EH (cell line): ENCODE data around the gene KLHL26.
"Not testable (repeated sequence)": the region's sequence is repeated elsewhere in the genome, so short reads cannot be mapped to it uniquely, and the experiment has no call there.

Experiments used
- DNase-seq: peaks from one replicate; pipeline ENCODE4 v3.0.0-alpha.2; 2015; ENCODE audit warnings: low read depth

Gene KLHL26

GRCh38 chr19:18636969-18637629, at the start of gene KLHL26:
KLHL26 (plus strand) TSS chr19:18637028; CDS start chr19:18637055, 27 bp downstream.
- DNase-seq, result no peak

- no peak for DNase-seq
Observed at GRCh38 chr19:18587561-18587960, 49.3 kb upstream of the KLHL26 start.

GRCh38 chr19:18587962-18588610, 48.7 kb upstream of the KLHL26 start:
- no peak for DNase-seq

GRCh38 chr19:18588611-18589379, 48.0 kb upstream of the KLHL26 start, which contains the start of gene REX1BD:
REX1BD (plus strand) TSS chr19:18588798; CDS start chr19:18588802, 4 bp downstream.
- peak; percentile 77 for DNase-seq

- DNase-seq, result peak; percentile 64
Observed at GRCh38 chr19:18589380-18590272, 47.2 kb upstream of the KLHL26 start.

- peak; percentile 77 for DNase-seq
Observed at GRCh38 chr19:18590273-18591272, 46.3 kb upstream of the KLHL26 start.

- DNase-seq, result peak; percentile 9
Observed at GRCh38 chr19:18591735-18592385, 45.0 kb upstream of the KLHL26 start.

GRCh38 chr19:18592732-18593131, 44.1 kb upstream of the KLHL26 start:
- not testable (repeated sequence) for DNase-seq

- no peak for DNase-seq
Observed at GRCh38 chr19:18593367-18594095, 43.3 kb upstream of the KLHL26 start.

- DNase-seq, result peak; percentile 80
Observed at GRCh38 chr19:18594096-18594823, 42.6 kb upstream of the KLHL26 start.

GRCh38 chr19:18594824-18595373, 41.9 kb upstream of the KLHL26 start:
- DNase-seq, result no peak

GRCh38 chr19:18595475-18595874, 41.4 kb upstream of the KLHL26 start:
- no peak for DNase-seq

GRCh38 chr19:18596752-18597157, 40.1 kb upstream of the KLHL26 start:
- DNase-seq, result peak; percentile 17

GRCh38 chr19:18597809-18598660, 38.8 kb upstream of the KLHL26 start:
- no peak for DNase-seq

- no peak for DNase-seq
Observed at GRCh38 chr19:18599485-18599884, 37.3 kb upstream of the KLHL26 start.

- not testable (repeated sequence) for DNase-seq
Observed at GRCh38 chr19:18600692-18601397, 36.0 kb upstream of the KLHL26 start.

GRCh38 chr19:18601875-18602274, 35.0 kb upstream of the KLHL26 start:
- no peak for DNase-seq
